Astrocyte of the hippocampus (primary cell): Measurements from ENCODE around the gene TMPRSS6.
A peak's percentile ranks its signal among the peaks of the same experiment; 100 is the strongest.

Experiments
- DNase-seq: peaks from one replicate; pipeline ENCODE4 v3.0.0; 2011; ENCODE audit warnings: low read depth, low spot score

TMPRSS6 gene

DNA sequence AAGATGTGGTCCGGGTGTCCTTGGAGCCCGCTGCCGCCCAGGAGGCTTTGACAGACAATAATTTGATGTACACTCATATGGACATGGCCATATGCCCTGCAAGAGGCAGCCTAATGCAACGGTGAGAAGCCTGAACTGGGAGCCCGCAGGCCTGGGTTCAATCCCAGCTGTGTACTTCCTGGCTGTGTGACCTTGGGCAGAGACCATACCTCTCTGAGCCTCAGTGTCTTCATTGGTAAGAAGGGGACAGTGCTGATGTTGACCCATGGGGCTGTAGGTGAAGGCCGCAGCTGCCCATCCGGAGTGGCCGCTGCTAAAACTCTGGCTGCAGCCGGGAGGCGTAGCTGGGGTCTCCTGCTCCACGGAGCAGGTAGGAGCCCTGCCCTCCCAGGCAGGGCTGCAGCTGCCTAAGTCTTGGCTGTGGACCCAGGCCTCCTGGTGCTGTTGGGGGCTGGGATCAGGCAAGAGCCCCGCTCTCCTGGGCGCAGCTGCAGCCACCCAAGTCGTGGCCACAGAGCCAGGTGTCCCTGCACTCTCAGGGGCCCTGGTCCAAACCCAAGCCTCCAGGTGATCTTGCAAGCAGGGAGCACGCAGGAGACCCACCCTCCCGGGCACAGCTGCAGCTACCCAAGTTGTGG, 31.3 kb upstream of the TMPRSS6 start:
- DNase-seq: no peak

DNA sequence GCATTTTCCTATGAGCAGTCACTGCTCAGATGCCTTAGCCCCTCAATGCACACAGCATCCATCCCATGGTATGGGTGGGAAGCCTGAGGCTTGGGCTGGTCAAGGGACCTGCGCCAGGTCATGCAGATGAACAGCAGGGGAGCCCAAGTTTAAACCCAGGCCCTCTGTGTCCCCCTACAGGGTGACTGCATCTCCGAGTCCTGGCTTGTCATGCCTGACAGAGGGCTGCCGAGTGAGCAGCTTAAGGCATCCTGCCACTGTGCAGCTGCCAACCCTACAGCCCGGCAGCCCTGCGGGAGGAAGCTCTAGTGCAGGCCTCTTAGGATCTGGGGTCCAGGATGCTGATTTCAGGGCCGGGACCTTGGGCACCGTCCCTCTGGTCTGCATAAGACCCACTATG, 30.2 kb upstream of the TMPRSS6 start:
- DNase-seq: no peak

DNA sequence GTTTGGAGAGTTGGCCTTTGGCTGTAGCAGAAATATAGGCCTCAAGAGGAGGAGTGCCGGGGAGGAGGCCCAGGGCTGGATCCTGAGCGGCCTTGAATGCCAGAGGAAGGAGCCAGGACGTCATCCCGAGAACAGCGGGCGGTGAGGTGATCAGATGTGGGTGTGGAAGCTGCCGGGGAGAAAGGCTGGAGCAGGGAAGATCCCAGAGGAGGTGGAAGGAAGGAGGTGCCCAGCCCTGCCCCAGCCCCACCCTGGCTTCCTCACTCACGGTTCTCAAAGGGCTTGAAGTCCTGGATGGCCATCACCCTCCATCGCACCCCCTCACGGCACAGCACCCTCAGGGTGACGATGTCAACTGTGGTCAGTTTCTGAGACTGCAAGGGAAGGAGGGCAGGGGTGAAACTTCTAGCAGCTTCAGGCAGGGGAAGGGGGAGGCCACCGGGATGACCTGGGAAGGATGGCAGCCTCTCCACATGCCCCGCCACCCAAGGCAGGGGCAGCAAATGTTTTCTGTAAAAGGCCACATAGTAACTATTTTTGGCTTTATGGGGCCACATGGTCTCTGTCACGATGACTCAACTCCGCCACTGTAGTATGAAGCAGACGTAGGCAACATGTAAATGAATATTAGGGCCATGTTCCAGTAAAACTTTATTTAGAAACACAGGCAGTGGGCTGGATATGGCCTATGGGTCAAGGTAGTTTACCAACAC, 29.5 kb upstream of the TMPRSS6 start:
- no peak for DNase-seq

DNA sequence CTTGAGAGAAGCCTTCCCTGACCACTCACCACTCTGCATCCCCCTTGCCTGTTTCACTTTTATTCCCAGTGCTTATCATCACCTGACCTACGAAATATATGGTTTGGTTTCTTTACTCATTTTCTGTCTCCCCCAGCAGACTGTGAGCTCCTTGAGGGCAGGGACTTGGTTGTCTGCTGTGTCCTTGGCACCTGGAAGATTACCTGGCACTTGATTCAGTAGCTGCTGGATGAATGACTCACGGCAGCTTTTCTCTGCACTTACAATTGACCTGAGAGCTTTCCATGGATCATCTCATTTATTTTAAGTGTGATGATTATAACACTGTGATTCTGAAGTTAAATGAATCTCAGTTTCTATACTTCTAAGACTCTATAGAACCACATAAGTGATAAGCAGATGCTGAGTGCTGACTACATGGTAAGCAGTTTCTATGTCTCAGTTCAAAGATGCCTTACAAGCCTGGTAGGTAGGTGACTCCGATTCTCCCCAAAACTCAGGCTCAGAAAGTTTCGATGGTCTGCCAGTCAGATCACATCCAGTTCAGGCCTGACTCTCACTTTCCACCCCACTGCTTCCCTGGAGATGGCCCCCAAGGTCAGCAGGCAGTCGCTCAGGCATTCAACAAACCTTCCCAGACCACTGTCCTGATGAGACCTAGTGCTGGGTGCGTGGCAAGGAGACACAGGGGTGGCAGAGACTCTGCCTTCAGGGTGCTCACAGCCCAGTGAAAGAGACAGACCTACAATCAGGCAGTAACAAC, 28.6 kb upstream of the TMPRSS6 start:
- DNase-seq: no peak

DNA sequence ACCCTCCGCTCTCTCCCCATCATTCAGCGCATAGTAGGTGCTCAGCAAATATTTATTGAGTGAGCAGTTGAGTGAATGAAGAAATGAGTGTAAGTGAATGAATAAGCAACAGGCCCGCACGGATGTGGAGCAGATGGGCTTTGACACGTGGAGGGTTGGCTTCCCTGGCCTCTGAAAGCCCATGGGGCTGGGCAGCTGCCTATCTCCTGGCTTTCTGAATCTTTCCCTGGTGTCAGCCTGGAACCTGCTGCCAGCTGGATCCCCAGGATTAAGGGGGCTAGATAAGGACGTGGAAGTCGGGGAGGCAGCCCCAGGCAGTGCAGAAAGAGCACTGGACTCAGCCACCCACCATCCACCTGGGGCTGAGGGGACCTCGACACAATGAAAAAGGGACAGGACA, 27.6 kb upstream of the TMPRSS6 start:
- DNase-seq: no peak

DNA sequence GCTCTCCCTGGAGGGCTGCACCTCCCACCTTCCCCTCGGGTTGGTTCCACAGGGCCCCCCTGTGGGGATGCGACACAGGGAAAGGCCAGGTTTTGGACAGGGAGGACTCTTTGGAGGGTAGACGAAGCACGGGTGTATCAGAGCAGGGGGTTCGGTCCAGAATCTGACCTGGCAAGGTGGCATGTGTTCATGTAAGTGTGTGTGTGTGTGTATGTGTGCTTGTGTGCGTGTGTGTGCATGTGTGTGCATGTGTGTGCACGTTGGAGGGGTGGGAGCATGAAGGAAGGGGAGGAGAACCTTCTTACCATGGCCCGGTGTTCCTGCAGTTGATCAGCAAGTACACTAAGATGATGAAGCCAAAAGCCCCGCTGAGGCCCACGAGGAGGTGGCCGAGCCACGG, 25.5 kb upstream of the TMPRSS6 start:
- DNase-seq: no peak

DNA sequence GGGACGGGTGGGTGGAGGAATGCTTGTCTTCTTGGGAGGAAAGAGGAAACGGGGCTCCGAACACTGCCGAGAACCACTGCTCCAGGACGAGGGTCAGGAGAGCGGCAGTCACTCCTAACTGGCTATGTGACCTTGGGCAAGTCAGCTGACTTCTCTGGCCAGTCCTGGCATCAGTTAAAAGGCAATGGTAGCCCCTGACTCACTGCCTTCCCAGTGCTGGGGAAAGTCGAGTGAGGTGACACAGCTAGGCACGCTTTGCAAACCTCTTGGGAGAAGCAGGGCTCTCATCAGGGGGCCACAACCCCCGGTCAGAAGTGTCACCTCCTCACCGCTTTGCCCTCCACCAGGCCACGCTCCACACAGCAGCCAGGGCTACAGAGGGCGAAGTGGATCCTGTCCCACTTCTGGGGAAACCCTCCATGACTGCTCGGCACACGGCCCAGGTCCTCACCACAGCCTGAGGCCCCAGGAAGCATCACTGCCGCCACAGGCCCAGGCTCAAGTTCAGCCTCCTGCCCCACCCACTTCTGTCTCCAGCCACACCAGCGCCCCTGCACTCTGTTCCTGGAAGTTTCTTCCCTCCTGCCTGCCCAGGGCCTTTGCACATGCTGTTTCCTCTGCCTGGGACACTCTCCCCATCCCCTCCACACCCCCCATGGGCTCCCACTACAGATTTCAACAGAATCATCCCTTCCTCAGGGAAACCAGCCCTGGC, 23.9 kb upstream of the TMPRSS6 start:
- no peak for DNase-seq

DNA sequence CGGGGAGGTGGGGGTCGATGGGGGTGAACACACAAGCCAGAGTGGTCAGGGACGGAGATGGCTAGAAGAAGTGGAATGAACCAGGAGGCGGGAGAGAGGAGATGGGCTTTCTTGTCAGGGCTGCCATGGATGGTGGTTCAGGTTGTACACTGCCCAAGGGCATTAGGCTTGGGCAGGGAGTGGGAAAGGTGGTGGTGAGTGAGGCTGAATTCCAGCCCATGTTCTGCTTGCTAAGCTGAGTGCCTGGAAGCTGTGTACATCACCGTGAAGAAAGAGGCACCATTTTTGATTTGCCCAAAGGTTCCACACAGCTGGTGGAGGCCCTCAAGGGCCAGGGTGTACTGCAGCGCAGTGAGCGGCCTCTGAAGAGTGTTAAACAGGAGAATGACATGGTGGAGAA, 23.3 kb upstream of the TMPRSS6 start:
- no peak for DNase-seq

DNA sequence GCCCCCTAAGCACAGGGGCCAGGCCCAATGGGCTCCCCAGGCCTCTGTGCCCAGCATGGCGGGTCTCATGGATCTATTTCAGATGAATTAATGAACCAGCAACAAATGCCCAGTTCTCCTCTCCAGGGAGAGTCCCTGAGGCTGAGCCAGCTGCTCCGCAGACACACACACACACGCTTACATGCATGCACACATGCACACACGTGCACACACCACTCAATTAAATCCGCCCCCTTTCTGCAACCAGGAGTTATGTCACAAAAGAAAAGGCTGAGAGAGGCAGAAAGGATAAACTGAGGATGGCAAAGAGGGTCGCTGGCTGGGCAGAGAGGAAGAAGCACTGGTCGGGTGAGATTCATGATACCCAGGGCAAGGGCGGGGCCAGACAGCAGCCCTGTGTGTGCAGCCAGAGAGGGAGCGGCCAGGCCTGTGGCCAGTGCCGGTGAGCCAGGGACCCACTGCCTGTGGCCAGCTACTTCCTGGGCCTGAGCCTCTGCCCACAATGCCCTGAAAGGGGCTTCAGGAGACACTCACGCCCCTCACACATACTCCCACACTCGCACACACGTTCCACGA, 20.4 kb upstream of the TMPRSS6 start:
- no peak for DNase-seq

DNA sequence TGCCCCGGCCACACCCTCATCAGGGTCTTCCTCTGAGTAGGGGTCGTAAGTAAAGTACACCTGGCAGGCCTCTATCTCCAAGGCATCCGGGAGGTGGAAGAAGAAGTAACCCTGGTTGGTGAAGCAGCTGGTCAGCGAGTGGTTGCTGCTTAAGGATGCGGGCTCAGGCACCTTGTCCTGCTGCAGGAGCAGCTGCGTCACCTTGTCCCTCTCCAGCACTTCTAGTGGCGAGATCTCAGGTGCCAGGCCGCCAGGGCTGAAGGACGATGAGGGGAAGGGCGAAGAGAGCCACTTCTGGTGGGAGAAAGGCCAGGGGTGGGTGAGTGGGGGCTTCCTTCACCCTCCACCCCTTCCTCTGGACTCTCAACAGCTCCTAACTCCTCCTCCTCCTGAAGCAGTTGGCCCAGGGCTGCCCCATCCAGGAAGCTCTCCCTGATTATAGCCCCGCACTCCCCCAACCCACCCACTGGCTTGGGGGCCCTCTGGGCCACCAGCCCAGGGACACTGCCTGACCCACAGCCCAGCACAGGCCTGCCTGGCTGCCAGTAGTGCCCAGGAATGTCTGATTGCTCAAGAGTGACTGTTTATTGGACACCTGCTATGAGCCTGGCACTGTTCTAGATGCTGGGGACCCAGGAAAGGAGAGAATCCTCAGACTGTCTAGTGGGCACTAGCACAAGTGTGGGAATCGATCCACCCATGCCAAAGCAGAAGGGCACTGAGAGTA, 19.2 kb upstream of the TMPRSS6 start:
- DNase-seq: no peak

DNA sequence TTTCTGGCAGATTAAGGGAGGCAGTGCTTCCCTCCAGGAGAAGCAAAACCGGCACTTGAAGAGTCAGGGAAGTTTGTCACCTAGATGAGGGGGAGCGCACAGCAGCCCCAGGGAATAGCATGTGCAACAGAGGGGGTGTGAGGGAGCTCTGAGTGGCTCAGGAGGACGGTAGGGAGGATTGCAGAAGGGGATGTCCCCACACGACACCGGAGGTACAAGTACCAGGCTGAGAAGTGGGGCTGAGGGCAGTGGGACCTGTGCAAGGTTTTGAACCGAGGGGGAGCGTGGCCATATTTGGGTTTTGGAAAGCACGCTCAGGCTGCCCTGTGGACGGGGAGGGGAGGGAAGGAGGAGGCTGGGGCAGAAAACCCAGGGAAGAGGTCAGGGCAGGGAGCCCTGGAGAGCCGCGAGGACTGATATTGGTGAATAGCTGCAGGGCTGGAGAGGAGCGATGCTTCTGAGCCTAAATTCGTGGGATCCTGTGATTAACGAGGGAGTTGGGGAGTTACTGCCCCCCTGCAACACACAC, 17.9 kb upstream of the TMPRSS6 start:
- no peak for DNase-seq

DNA sequence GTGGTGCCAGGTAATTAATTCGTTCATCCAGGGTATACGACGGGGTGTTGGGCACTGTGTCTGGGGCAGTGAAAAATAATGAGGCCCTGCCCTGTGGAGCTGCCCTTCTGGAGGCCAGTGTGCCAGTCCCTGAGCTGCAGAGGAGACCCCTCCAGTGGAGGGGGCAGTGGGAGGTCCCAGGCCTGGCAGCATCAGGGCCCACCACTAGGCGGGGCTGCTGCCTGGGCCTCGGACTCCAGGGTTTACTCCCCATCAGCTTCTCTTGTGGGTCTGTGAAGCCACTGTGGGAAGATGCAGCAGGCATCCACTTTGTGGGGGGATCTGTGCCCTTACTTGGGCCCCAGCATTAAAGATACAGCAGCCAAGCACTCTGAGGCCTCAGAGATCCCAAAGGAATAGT, 17.4 kb upstream of the TMPRSS6 start:
- DNase-seq: no peak

DNA sequence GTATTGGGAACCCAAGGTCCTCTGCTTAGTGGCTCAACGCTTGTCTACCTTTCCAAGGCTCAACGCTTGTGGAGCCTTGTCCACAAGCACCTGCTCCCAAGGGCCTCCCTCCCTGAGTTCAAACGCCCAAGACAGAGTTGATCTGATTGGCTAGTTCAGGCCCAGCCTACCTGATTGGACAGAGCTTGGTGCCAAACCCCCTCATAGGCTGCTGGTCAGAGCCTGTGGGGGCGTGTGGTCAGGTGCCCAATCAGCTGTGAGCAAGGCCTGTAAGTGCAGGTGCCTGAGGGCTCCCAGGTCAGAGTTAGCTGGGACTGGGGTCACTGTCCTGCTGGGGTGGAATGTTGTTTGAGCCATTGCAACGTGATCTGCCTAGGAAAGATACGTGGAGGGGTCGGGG, 16.9 kb upstream of the TMPRSS6 start:
- DNase-seq: no peak

DNA sequence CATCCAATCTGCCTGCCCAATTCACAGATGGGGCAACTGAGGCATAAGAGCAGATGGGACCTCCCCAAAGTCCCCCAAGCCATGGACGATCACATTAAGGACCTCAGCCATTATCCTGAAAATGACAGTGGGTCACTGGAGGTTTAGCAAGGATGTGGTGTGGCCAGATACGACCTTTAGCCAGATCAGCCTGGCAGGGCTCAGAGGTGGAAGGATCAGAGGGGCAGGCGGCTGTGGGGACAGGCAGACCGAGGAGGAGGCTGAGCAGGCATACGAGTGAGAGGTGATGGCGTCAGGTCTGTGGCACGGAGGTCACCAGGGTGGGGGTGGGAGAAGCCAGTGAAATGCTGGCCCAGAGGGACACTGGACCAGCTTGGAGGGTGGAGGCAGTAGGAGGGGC, 14.1 kb upstream of the TMPRSS6 start:
- no peak for DNase-seq

DNA sequence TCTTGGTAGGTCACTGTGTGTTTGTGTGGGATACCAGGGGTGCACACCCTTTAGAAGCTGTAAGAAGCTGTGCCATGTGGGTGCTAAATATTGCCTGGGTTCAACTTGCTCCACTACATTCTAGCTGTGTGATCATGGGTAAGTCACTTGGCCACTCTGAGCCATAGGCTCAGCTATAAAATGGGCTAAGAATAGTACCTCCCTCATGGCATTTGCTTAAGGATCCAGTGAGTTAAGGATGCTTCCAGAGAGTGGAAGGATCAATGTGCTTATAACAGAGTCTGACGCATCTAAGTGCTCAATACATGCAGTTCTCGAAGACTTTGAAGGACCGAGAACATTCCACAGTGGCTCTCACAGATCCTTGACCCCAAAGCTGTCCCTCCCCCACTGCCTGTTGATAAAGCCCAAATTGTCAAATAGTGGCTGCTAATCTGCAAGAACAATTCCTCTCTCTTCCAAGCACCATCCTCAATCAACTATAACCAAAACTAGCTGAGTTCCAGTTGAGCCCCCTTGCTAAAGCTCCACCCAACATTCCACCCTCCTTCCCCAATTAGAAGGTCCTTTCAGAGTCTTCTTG, 13.2 kb upstream of the TMPRSS6 start:
- no peak for DNase-seq

DNA sequence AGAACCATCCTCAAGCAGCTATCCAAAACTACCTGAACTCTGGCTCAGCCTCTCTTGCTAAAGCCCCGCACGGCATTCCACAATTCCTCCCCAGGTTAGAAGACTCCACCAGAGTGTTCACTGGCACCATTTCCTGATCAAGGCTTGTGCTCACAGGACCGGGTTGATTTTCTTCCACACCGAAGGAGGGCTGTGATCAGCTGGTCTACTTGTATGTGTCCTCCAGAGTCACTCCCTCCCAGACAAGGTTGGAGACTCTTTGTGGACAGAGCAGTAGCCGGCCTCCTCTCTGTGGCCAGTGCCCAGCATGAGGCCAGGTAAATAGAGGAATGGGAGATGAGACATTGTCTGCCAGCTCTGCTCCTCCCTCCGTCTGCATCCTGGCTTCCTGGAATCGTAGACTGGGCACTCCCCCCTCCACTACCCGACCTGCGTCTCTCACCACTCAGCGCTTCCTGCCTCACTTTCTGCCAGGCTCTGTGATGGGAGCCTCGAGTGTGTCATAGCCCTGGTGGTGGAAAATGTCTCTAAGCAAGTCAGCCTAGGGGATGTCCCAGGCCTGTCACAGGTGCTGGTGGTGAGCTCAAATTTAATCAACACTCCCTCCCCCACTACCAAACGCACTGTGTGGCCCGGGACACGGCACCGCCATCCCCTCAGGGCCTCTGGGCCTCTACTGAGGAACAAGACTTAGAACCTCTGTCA, 12.5 kb upstream of the TMPRSS6 start:
- DNase-seq: peak; percentile 42

DNA sequence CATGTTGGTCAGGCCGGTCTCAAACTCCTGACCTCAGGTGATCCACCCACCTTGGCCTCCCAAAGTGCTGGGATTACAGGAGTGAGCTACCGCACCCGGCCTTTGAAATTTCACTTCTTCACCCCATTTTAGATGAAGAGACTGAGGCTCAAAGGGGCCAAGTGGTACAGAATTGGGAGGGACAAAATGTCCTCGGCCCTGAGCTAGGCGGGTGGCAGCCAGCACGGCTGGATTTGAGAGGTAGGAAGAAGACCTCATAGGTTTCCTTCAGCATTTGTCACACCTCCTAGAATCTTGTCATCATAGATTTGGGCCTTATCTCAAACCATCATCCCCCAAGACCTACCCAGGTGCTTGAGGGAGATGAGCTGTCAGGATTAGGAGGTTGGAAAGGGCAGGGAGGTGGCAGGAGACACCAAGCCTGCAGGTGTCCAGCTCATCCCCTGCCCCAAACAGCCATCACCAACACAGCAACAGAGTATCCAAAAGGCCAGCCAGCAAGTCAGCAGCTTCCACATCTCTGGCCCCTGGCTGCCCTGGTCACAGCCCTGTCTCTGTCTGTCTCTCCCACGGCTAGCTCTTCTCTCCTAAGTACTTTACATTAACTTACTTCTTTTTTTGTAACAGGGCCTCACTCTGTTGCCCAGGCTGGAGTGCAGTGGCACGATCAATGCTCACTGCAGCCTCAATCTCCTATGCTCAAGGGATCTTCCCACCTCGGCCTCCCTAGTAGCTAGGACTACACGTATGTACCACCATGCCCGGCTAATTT, 11.2 kb upstream of the TMPRSS6 start:
- no peak for DNase-seq

DNA sequence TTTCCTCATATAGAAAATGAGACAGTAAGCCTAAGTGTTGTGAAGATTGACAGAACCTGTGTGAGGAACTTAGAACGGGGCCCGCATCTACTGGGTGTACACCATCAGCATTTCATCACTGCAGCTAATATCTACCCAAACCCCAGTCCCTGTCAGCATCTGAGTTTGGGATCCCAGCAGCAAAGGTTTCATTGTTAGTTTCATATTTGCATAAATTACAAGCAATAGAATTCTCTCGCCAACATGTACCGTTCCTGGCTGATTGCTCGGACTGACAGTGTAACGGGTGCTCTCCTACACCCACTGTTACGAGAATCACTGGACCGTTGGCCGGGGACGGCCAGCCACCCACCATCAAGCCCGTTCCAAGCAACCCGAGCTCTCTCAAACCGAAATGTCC, 10.4 kb upstream of the TMPRSS6 start:
- DNase-seq: no peak

DNA sequence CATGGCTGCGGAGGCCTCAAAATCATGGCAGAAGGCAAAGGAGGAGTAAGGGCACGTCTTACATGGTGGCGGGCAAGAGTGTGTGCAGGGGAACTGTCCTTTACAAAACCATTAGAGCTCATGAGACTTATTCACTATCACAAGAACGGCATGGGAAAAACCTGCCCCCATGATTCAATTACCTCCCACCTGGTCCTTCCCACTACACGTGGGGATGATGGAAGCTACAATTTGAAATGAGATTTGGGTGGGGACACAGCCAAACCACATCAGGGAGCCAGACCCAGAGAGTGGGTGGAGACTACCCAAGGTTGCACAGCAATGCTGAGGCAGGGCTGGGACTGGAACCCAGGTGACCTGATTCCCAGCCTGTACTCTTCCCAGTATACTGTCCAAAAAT, 8.6 kb upstream of the TMPRSS6 start:
- DNase-seq: no peak
